GM18502 (cell line): ENCODE results near the gene NUF2.

Source experiments
- ATAC-seq: cut with Tn5 transposase; IDR thresholded peaks from one replicate; pipeline ENCODE4 v1.9.1; 2021; ENCODE audit warnings: mild to moderate bottlenecking; ENCODE audit not compliant: unreplicated experiment, poor library complexity

NUF2 gene

GRCh38 chr1:163397451-163398200, 75.9 kb downstream of the NUF2 start:
- no peak for ATAC-seq

- no peak for ATAC-seq
Observed at GRCh38 chr1:163399001-163399400, 77.2 kb downstream of the NUF2 start.

GRCh38 chr1:163399976-163400601, 78.3 kb downstream of the NUF2 start:
- no peak for ATAC-seq

GRCh38 chr1:163401211-163401610, 79.5 kb downstream of the NUF2 start:
- ATAC-seq = no peak
